DOHH2 (cell line): Measurements from ENCODE around the gene KIF26A.

Source experiments
- EZH2phosphoT487 ChIP-seq: fragments of 200-600 bp; sonication (generic); IDR thresholded peaks from 2 replicates; pipeline ENCODE4 v1.6.1; 2017; ENCODE audit warnings: borderline replicate concordance, mild to moderate bottlenecking, antibody characterized with exemption, low read length, moderate library complexity, mixed read lengths
- TF ChIP-seq, protein P1 (sequence below): fragments of 200-600 bp; sonication (generic); IDR thresholded peaks from one replicate; pipeline ENCODE4 v1.5.1; 2014; ENCODE audit warnings: antibody characterized with exemption, mild to moderate bottlenecking, low read depth, low read length; ENCODE audit not compliant: poor library complexity, severe bottlenecking

DNA sequence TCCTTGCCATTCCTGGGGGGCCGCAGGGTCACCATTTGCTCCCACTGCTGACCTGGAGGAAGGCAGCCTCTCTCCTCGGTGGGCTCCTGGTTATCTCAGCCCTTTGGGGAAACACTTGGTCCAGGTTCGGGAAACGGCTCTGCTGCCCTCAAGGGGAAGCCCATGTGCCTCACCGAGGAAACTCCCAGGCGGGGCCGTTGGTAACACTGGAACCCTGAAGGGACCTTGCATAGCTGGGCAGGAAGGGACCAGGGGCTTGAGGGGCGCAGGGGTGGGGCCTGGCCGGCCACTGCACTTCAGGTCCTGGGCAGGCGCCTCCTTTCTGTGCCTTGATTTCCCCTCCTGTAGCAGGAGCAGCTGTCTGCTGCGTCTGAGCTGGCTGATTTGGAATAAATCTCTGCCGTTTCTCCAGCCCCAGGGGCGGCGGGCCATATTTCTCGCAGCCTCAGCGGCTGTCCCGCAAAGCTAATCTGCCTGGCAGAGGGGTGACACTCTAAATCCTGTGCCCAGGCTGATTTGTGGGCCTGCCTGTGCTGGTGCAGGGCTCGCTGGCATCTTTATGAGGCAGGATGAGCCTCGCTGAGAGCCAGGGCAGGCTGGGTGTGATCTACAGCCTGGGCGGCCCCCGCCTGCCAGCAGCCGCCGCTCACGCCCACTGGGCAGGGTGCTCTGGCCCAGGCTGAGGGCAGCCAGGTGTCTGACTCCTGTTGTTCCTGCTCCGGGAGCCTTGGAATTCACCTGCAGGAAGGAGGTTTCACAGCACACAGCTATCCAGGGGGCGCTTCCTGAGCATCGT is 49.7 kb downstream of the KIF26A start:
- TF ChIP-seq, protein P1, sequence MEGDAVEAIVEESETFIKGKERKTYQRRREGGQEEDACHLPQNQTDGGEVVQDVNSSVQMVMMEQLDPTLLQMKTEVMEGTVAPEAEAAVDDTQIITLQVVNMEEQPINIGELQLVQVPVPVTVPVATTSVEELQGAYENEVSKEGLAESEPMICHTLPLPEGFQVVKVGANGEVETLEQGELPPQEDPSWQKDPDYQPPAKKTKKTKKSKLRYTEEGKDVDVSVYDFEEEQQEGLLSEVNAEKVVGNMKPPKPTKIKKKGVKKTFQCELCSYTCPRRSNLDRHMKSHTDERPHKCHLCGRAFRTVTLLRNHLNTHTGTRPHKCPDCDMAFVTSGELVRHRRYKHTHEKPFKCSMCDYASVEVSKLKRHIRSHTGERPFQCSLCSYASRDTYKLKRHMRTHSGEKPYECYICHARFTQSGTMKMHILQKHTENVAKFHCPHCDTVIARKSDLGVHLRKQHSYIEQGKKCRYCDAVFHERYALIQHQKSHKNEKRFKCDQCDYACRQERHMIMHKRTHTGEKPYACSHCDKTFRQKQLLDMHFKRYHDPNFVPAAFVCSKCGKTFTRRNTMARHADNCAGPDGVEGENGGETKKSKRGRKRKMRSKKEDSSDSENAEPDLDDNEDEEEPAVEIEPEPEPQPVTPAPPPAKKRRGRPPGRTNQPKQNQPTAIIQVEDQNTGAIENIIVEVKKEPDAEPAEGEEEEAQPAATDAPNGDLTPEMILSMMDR, result no peak
- no peak for TF ChIP-seq EZH2phosphoT487
